HepG2 (cell line): ENCODE measurements around the gene MAPK11. TPM values are rescaled to one million over a fixed set of nuclear protein-coding genes. Genes with fewer than 3 reads are reported as not detected.

Experiments used
- ATAC-seq: fragments of 200-7000 bp; cut with Tn5 transposase; 3 replicates; pipeline ENCODE4 v1.9.1; 2020; ENCODE audit warnings: mild to moderate bottlenecking, moderate library complexity
- BruUV-seq: library from RNA; stranded (reverse); fragments of 400-500 nt; replicated peaks from 2 replicates; lab custom pipeline; 2021; lab: Mats Ljungman, UMichigan
- CTCF ChIA-PET: fragments of 300-600 bp; formaldehyde crosslinking; extraction: SDS; loops from one replicate; lab custom pipeline; 2021; ENCODE audit warnings: low total read pairs, inconsistent platforms, low intra/inter-chr PET ratio; lab: Yijun Ruan, JAX
- POLR2A ChIA-PET: fragments of 350-600 bp; sonication (Branson Sonifier 250); formaldehyde crosslinking; loops from one replicate; lab custom pipeline; 2020; ENCODE audit warnings: antibody characterized with exemption, inconsistent platforms; lab: Yijun Ruan, JAX
- DNase-seq: peaks from one replicate; pipeline ENCODE4 v3.0.0-alpha.2; 2015; ENCODE audit warnings: low spot score
- FAIRE-seq: peaks from 3 replicates; lab custom pipeline; 2011; peaks lifted over from hg19 to GRCh38; lab: Jason Lieb, UNC
- H2AFZ ChIP-seq: one replicate; pipeline ENCODE4 v1.6.1; 2011; ENCODE audit warnings: low read length, inconsistent platforms
- H3K27ac ChIP-seq: fragments of 300-600 bp; 3 replicates; pipeline ENCODE4 v1.8.0; 2011; ENCODE audit warnings: mixed run types, mild to moderate bottlenecking, mixed read lengths, low read length, inconsistent platforms; ENCODE audit not compliant: insufficient read depth; ENCODE audit errors: extremely low read length
- H3K27me3 ChIP-seq, 2 experiments: fragments of 200-600 bp in 1 of 2; 2 replicates in 1 of 2; 3 replicates in 1 of 2; pipeline versions ENCODE4 v1.6.0 to v1.8.0; 2011; ENCODE audit warnings: low read length in 2 of 2, mild to moderate bottlenecking in 2 of 2, moderate library complexity in 2 of 2, inconsistent platforms in 1 of 2; ENCODE audit not compliant: insufficient read depth in 2 of 2, control insufficient read depth in 1 of 2
- H3K36me3 ChIP-seq, 2 experiments: fragments of 200-600 bp in 1 of 2; replicated peaks in 1 of 2; 2 replicates in 1 of 2; 3 replicates in 1 of 2; pipeline versions ENCODE4 v1.5.1 to v1.8.0; 2011; ENCODE audit warnings: low read length in 2 of 2, inconsistent platforms in 1 of 2; ENCODE audit not compliant: insufficient read depth in 2 of 2, control insufficient read depth in 1 of 2
- H3K4me1 ChIP-seq: 2 replicates; pipeline ENCODE4 v1.5.1; 2012; ENCODE audit warnings: low read length, inconsistent platforms; ENCODE audit not compliant: insufficient read depth
- H3K4me2 ChIP-seq: 2 replicates; pipeline ENCODE4 v1.6.0; 2011; ENCODE audit warnings: low read depth, low read length, inconsistent platforms
- H3K4me3 ChIP-seq, 3 experiments: fragments of 200-600 bp in 1 of 3; sonication (generic), shearing (Covaris generic) in 1 of 3; replicated peaks in 1 of 3; 2 replicates each; pipeline ENCODE4 v1.5.1; 2011 to 2016; ENCODE audit warnings: low read length in 3 of 3, inconsistent platforms in 2 of 3, low read depth in 2 of 3, mild to moderate bottlenecking in 2 of 3, control low read depth in 1 of 3, mixed read lengths in 1 of 3; ENCODE audit not compliant: insufficient read depth in 1 of 3
- H3K79me2 ChIP-seq: one replicate; pipeline ENCODE4 v1.6.1; 2011; ENCODE audit warnings: low read length, inconsistent platforms; ENCODE audit not compliant: insufficient read depth
- H3K9ac ChIP-seq: 2 replicates; pipeline ENCODE4 v1.6.0; 2011; ENCODE audit warnings: mild to moderate bottlenecking, low read depth, low read length, inconsistent platforms; ENCODE audit not compliant: insufficient read depth
- H3K9me3 ChIP-seq: 2 replicates; pipeline ENCODE4 v1.5.1; 2012; ENCODE audit warnings: mild to moderate bottlenecking, low read length
- H4K20me1 ChIP-seq: 2 replicates; pipeline ENCODE4 v1.6.0; 2011; ENCODE audit warnings: inconsistent platforms, mild to moderate bottlenecking, low read length, moderate library complexity; ENCODE audit not compliant: insufficient read depth
- AGO2 ChIP-seq: fragments of 200-400 bp; formaldehyde crosslinking; optimal IDR thresholded peaks from 2 replicates; pipeline ENCODE3; 2017; ENCODE audit warnings: mild to moderate bottlenecking, low read depth, low read length, moderate library complexity
- ATF2 ChIP-seq: sonication (generic); formaldehyde crosslinking; IDR thresholded peaks from 2 replicates; pipeline ENCODE4 v1.4.0; 2020; ENCODE audit warnings: missing genetic modification reagents
- ATRX ChIP-seq: sonication (generic); formaldehyde crosslinking; IDR thresholded peaks from 2 replicates; pipeline ENCODE4 v1.4.0; 2020; ENCODE audit warnings: missing genetic modification reagents, borderline replicate concordance
- BCL6 ChIP-seq: IDR thresholded peaks from 2 replicates; pipeline ENCODE4 v1.6.1; 2016; ENCODE audit warnings: missing genetic modification reagents, missing compliant biosample characterization
- DMAP1 ChIP-seq: IDR thresholded peaks from 2 replicates; pipeline ENCODE4 v1.6.1; 2016
- GATA4 ChIP-seq: sonication (generic); IDR thresholded peaks from 2 replicates; pipeline ENCODE4 v1.6.1; 2016; ENCODE audit warnings: antibody characterized with exemption, low read depth, borderline replicate concordance
- JDP2 ChIP-seq: sonication (generic); formaldehyde crosslinking; IDR thresholded peaks from 2 replicates; pipeline ENCODE4 v1.8.1; 2022; ENCODE audit warnings: missing genetic modification reagents, borderline replicate concordance
- NFIC ChIP-seq: IDR thresholded peaks from 2 replicates; pipeline ENCODE4 v1.6.1; 2012; ENCODE audit warnings: mild to moderate bottlenecking, low read length, inconsistent platforms
- NR2F1 ChIP-seq, 2 experiments: fragments of 450-650 bp in 1 of 2; formaldehyde crosslinking in 1 of 2; IDR thresholded peaks; 2 replicates each; pipeline versions ENCODE4 v1.5.0 to v1.6.1; 2016 to 2020; ENCODE audit warnings: mild to moderate bottlenecking in 1 of 2, missing compliant biosample characterization in 1 of 2, missing genetic modification reagents in 1 of 2, moderate library complexity in 1 of 2
- RBFOX2 ChIP-seq: fragments of 200-400 bp; formaldehyde crosslinking; IDR thresholded peaks from 2 replicates; pipeline ENCODE4 v1.6.1; 2017; ENCODE audit warnings: low read depth, mild to moderate bottlenecking, low read length
- RBM22 ChIP-seq: fragments of 200-400 bp; formaldehyde crosslinking; optimal IDR thresholded peaks from 2 replicates; pipeline ENCODE3; 2017; ENCODE audit warnings: mild to moderate bottlenecking, low read length, moderate library complexity
- RXRB ChIP-seq: IDR thresholded peaks from 2 replicates; pipeline ENCODE4 v1.6.1; 2016; ENCODE audit warnings: borderline replicate concordance, missing genetic modification reagents, missing compliant biosample characterization
- SIN3A ChIP-seq: IDR thresholded peaks from 2 replicates; pipeline ENCODE4 v1.6.1; 2011; ENCODE audit warnings: low read depth, mild to moderate bottlenecking, control low read depth, low read length, borderline replicate concordance
- TBP ChIP-seq: sonication (generic); formaldehyde crosslinking; IDR thresholded peaks from 2 replicates; pipeline ENCODE4 v1.5.0; 2020; ENCODE audit warnings: missing genetic modification reagents
- TFDP2 ChIP-seq: sonication (generic); formaldehyde crosslinking; IDR thresholded peaks from 2 replicates; pipeline ENCODE4 v1.4.0; 2020; ENCODE audit warnings: missing genetic modification reagents
- WGBS: methylation state at CpG from one replicate; pipeline ENCODE4 v1.1.6; 2017; ENCODE audit warnings: low lambda C conversion rate; 5-methylcytosine and 5-hydroxymethylcytosine counted together
- in situ Hi-C: cut with HindIII; loops from 2 replicates; pipeline ENCODE4 v1.10.0; 2017; ENCODE audit warnings: low pct_unique_long_range_greater_than_20kb; ENCODE audit not compliant: extremely low pct_ligation_motif_present
- intact Hi-C: fragments of 100-400 bp; cut with micrococcal nuclease; formaldehyde crosslinking; loops from one replicate; pipeline ENCODE4 v1.10.0; 2022; ENCODE audit not compliant: unreplicated experiment
- polyA plus RNA-seq, 8 experiments: library from polyadenylated mRNA; depleted of rRNA in 3 of 8; stranded (reverse) in 7 of 8; unstranded in 1 of 8; fragments of >200 nt; fragmentation: Illumina TruSeq in 4 of 8; extraction: Trizol in 4 of 8; gene quantifications; 2 replicates each; pipeline versions ENCODE4 v1.2.1 to v1.2.3, GENCODE V29; 2011 to 2016; ENCODE audit warnings: low read depth in 4 of 8, missing spikeins in 1 of 8, mixed read lengths in 1 of 8; ENCODE audit not compliant: insufficient read depth in 1 of 8
- total RNA-seq, 5 experiments: library from RNA; depleted of rRNA; stranded (reverse); fragments of >200 nt; fragmentation: Illumina TruSeq; extraction: Trizol; gene quantifications; 2 replicates each; pipeline ENCODE4 v1.2.3, GENCODE V29; 2016; ENCODE audit warnings: low read depth in 1 of 5

Gene MAPK11
- total and polyA plus RNA-seq, 2 of the 13 experiments (the other 11 are each of a cell fraction or from before 2014, with no cell fraction given): 0.15 to 0.17 TPM

GRCh38 chr22:50249341-50250248 is 20.6 kb downstream of the MAPK11 start (continued):
- no peak for TF ChIP-seq JDP2 (CRISPR knock-in tag)
- no peak for TF ChIP-seq TFDP2 (CRISPR knock-in tag)
- no peak for TF ChIP-seq SIN3A

- no peak for DNase-seq
- Histone ChIP-seq H3K4me1 (peaks cover 49% of the 10 kb centered on the region), H3K9ac (0 out of 2 replicates have a peak overlapping the region, but pooled peaks have one; percentile 6), H3K9me3 (no peaks in the 10 kb centered on the region)
- no peak for FAIRE-seq
- TF ChIP-seq RBM22 (peak; percentile 36), TBP (CRISPR knock-in tag) (no peak), GATA4 (no peak), RXRB (CRISPR knock-in tag) (no peak), RBFOX2 (peak; percentile 53; the same call in 1 of the 2 replicates), BCL6 (CRISPR knock-in tag) (no peak), AGO2 (peak; percentile 40), NR2F1 (CRISPR knock-in tag; IDR thresholded peaks at IDR 0.05) (no peak), ATRX (CRISPR knock-in tag) (no peak), NFIC (no peak), ATF2 (no peak), DMAP1 (CRISPR knock-in tag) (no peak)
- TF ChIP-seq, all 625 proteins: peak for 3
- in situ Hi-C loops (no loop called here), intact Hi-C loops (no loop called here)
- H3K4me3 ChIP-seq: no peak overlapping the region
- ChIA-PET POLR2A (no interaction called here), CTCF (no interaction called here)
- no peak overlapping the region for H3K27ac ChIP-seq
- no peak for ATAC-seq
- no peaks in the 10 kb centered on the region; a peak in 1 of 5 replicates for H3K27me3 ChIP-seq
- H4K20me1 ChIP-seq: peaks cover 6% of the 10 kb centered on the region; the same call in 1 of the 2 replicates
- peaks cover 2 to 9% of the 10 kb centered on the region in 2 experiments; a peak in 2 of 5 replicates for H3K36me3 ChIP-seq
- BruUV-seq: no TSS peak
- H2AFZ ChIP-seq: no peak overlapping the region
- H3K79me2 ChIP-seq: peaks cover 21% of the 10 kb centered on the region
- 96% methylated on average over 17 of the region's 29 CpGs for WGBS
- no peak overlapping the region for H3K4me2 ChIP-seq
Observed at GRCh38 chr22:50248196-50249081, 21.7 kb downstream of the MAPK11 start.
